Skin epidermis (tissue), 12 donors: Measurements from ENCODE around the gene VAMP5.
"Not testable (repeated sequence)": the region's sequence is repeated elsewhere in the genome, so short reads cannot be mapped to it uniquely, and the experiment has no call there.

ENCODE experiments used
- H3K27ac ChIP-seq, 21 experiments: fragments of 200-600 bp; sonication (generic) in 11 of 21; one replicate each; pipeline ENCODE4 v1.5.0; 2020; ENCODE audit warnings: mild to moderate bottlenecking in 3 of 21, inconsistent platforms in 2 of 21, moderate library complexity in 2 of 21
- H3K4me3 ChIP-seq, 7 experiments: fragments of 200-600 bp; sonication (generic) in 2 of 7; one replicate each; pipeline ENCODE4 v1.5.0; 2020; ENCODE audit warnings: inconsistent platforms in 2 of 7, mild to moderate bottlenecking in 2 of 7, moderate library complexity in 1 of 7

Gene VAMP5

GRCh38 chr2:85596486-85597143, 12.4 kb downstream of the VAMP5 start:
- Histone ChIP-seq H3K4me3 (peak overlapping the region; percentile 59 to 85 (median 72)), H3K27ac (peak overlapping the region in 12 of 21 experiments; percentile 88 to 94 (median 92))

GRCh38 chr2:85597241-85597640, 13.0 kb downstream of the VAMP5 start:
- H3K27ac ChIP-seq = peak overlapping the region in 1 of 21 experiments; percentile 91
- H3K4me3 ChIP-seq = no peak overlapping the region

GRCh38 chr2:85598594-85599340, 14.5 kb downstream of the VAMP5 start:
- Histone ChIP-seq H3K27ac (no peak overlapping the region), H3K4me3 (no peak overlapping the region)

- H3K27ac ChIP-seq = no peak overlapping the region
These were observed 15.4 kb downstream of the VAMP5 start for GRCh38 chr2:85599468-85600234.

GRCh38 chr2:85600235-85600575, 16.0 kb downstream of the VAMP5 start:
- Histone ChIP-seq H3K4me3 (no peak overlapping the region), H3K27ac (no peak overlapping the region)

More at GRCh38 chr2:85599468-85600234, 15.4 kb downstream of the VAMP5 start:
- H3K4me3 ChIP-seq = no peak overlapping the region

- Histone ChIP-seq H3K4me3 (peak overlapping the region in 3 of 7 experiments; percentile 66 to 79 (median 75)), H3K27ac (peak overlapping the region in 13 of 21 experiments; percentile 72 to 96 (median 91))
These were observed 16.9 kb downstream of the VAMP5 start for GRCh38 chr2:85600951-85601770.

GRCh38 chr2:85601771-85602475, 17.7 kb downstream of the VAMP5 start:
- H3K27ac ChIP-seq = peak overlapping the region in 20 of 21 experiments; percentile 52 to 96 (median 84)

GRCh38 chr2:85602476-85603234, 18.4 kb downstream of the VAMP5 start, which contains the start of gene TMEM150A:
Gene TMEM150A (minus strand): TSS chr2:85602698. CDS start chr2:85601948, 750 bp downstream.
- H3K4me3 ChIP-seq = peak within 1 kb of the TSS; percentile 58 to 85 (median 75)
- H3K27ac ChIP-seq = peak within 1 kb of the TSS in 20 of 21 experiments; percentile 52 to 96 (median 84)

More at GRCh38 chr2:85601771-85602475, 17.7 kb downstream of the VAMP5 start:
- peak overlapping the region; percentile 58 to 85 (median 75) for H3K4me3 ChIP-seq

- not testable (repeated sequence) for H3K4me3 ChIP-seq
- H3K27ac ChIP-seq = peak overlapping the region in 4 of 21 experiments; percentile 4 to 60 (median 24)
These were observed 19.9 kb downstream of the VAMP5 start for GRCh38 chr2:85604133-85604444.

- Histone ChIP-seq H3K27ac (peak overlapping the region in 5 of 21 experiments; percentile 4 to 60 (median 18)), H3K4me3 (no peak overlapping the region)
These were observed 20.5 kb downstream of the VAMP5 start for GRCh38 chr2:85604568-85605339.

- H3K4me3 ChIP-seq = no peak overlapping the region
These were observed 21.3 kb downstream of the VAMP5 start for GRCh38 chr2:85605406-85606115.

GRCh38 chr2:85606116-85606455, 21.9 kb downstream of the VAMP5 start:
- Histone ChIP-seq H3K4me3 (no peak overlapping the region), H3K27ac (no peak overlapping the region)

More at GRCh38 chr2:85605406-85606115, 21.3 kb downstream of the VAMP5 start:
- peak overlapping the region in 2 of 21 experiments; percentile 16 to 24 for H3K27ac ChIP-seq

- peak overlapping the region in 3 of 21 experiments; percentile 5 to 25 (median 21) for H3K27ac ChIP-seq
These were observed 23.3 kb downstream of the VAMP5 start for GRCh38 chr2:85607268-85608215.

GRCh38 chr2:85611217-85611704, 27.0 kb downstream of the VAMP5 start:
- peak overlapping the region; percentile 71 to 97 (median 93) for H3K4me3 ChIP-seq
- peak overlapping the region; percentile 54 to 94 (median 86) for H3K27ac ChIP-seq

More at GRCh38 chr2:85607268-85608215, 23.3 kb downstream of the VAMP5 start:
- H3K4me3 ChIP-seq = no peak overlapping the region
